Immature natural killer cell (primary cell): ENCODE measurements around the gene CAPZA1. TPM values are rescaled to one million over a fixed set of nuclear protein-coding genes. Genes with fewer than 3 reads are reported as not detected.
A peak's percentile ranks its signal among the peaks of the same experiment; 100 is the strongest.

Source experiments
- DNase-seq, 3 donors: peaks; one replicate each; pipeline ENCODE4 v3.0.0; 2022; ENCODE audit warnings: mixed read lengths in 1 of 3
- H3K27ac Mint-ChIP-seq, 6 donors: one replicate each; pipeline ENCODE4 v1.8.0; 2020; ENCODE audit warnings: mixed read lengths in 6 of 6, mild to moderate bottlenecking in 5 of 6, inconsistent platforms in 4 of 6, moderate library complexity in 3 of 6
- H3K27me3 Mint-ChIP-seq, 3 donors: one replicate each; pipeline ENCODE4 v1.8.0; 2020 to 2021; ENCODE audit warnings: low read depth in 3 of 3, mild to moderate bottlenecking in 3 of 3, mixed read lengths in 3 of 3, moderate library complexity in 3 of 3, inconsistent platforms in 1 of 3
- H3K36me3 Mint-ChIP-seq, 3 donors: one replicate each; pipeline ENCODE4 v1.8.0; 2020; ENCODE audit warnings: mixed read lengths in 3 of 3, inconsistent platforms in 2 of 3, mild to moderate bottlenecking in 2 of 3
- H3K4me1 Mint-ChIP-seq, 2 donors: one replicate each; pipeline ENCODE4 v1.8.0; 2020; ENCODE audit warnings: inconsistent platforms in 2 of 2, mild to moderate bottlenecking in 2 of 2, mixed read lengths in 2 of 2, moderate library complexity in 1 of 2
- H3K4me3 Mint-ChIP-seq, 5 donors: one replicate each; pipeline ENCODE4 v1.8.0; 2020; ENCODE audit warnings: mild to moderate bottlenecking in 5 of 5, mixed read lengths in 5 of 5, inconsistent platforms in 3 of 5, moderate library complexity in 3 of 5
- H3K9me3 Mint-ChIP-seq, 6 donors: one replicate each; pipeline ENCODE4 v1.8.0; 2020; ENCODE audit warnings: mild to moderate bottlenecking in 6 of 6, mixed read lengths in 6 of 6, inconsistent platforms in 4 of 6, moderate library complexity in 3 of 6
- polyA plus RNA-seq, 3 donors: library from polyadenylated mRNA; unstranded; fragments of 300-500 nt; fragmentation: Illumina TruSeq; gene quantifications; one replicate each; pipeline ENCODE4 v1.2.3, GENCODE V29; 2021

Gene CAPZA1
- polyA plus RNA-seq, 3 donors from 2014 or later: 199 to 264 (median 207) TPM

GRCh38 chr1:112674986-112675727, 55.5 kb downstream of the CAPZA1 start:
- peak; percentile 59 to 60 (median 59) for DNase-seq
- Mint-ChIP-seq H3K4me3 (peak overlapping the region; percentile 96 to 99 (median 98)), H3K27ac (peak overlapping the region; percentile 89 to 97 (median 95)), H3K4me1 (peaks cover 36 to 67% of the 10 kb centered on the region in 2 donors), H3K9me3 (no peaks in the 10 kb centered on the region), H3K27me3 (peaks cover 0 to 7% (median 5%) of the 10 kb centered on the region in 3 donors), H3K36me3 (peaks cover 0 to 20% (median 12%) of the 10 kb centered on the region in 3 donors)

- H3K4me3 Mint-ChIP-seq: peak overlapping the region; percentile 76 to 87 (median 80)
- peaks cover 36 to 67% of the 10 kb centered on the region in 2 donors for H3K4me1 Mint-ChIP-seq
- H3K36me3 Mint-ChIP-seq: peaks cover 0 to 15% (median 7%) of the 10 kb centered on the region in 3 donors
- H3K27ac Mint-ChIP-seq: peak overlapping the region; percentile 49 to 85 (median 74)
- no peak for DNase-seq
- H3K27me3 Mint-ChIP-seq: peaks cover 0 to 7% (median 5%) of the 10 kb centered on the region in 3 donors
- H3K9me3 Mint-ChIP-seq: no peaks in the 10 kb centered on the region
These were observed 56.2 kb downstream of the CAPZA1 start for GRCh38 chr1:112675728-112676381.

GRCh38 chr1:112676543-112676942, 56.9 kb downstream of the CAPZA1 start:
- DNase-seq: no peak
- Mint-ChIP-seq H3K4me3 (peak overlapping the region; percentile 44 to 87 (median 80)), H3K27me3 (peaks cover 0 to 7% (median 5%) of the 10 kb centered on the region in 3 donors), H3K4me1 (peaks cover 36 to 67% of the 10 kb centered on the region in 2 donors), H3K27ac (peak overlapping the region in 4 of 6 donors; percentile 1 to 75 (median 27)), H3K9me3 (no peaks in the 10 kb centered on the region), H3K36me3 (peaks cover 0 to 10% (median 2%) of the 10 kb centered on the region in 3 donors)

- peaks cover 0 to 7% (median 5%) of the 10 kb centered on the region in 3 donors for H3K27me3 Mint-ChIP-seq
- H3K4me3 Mint-ChIP-seq: peak overlapping the region in 1 of 5 donors; percentile 18
- H3K27ac Mint-ChIP-seq: peak overlapping the region in 3 of 6 donors; percentile 9 to 48 (median 41)
- peaks cover 0 to 4% (median 0%) of the 10 kb centered on the region in 3 donors for H3K36me3 Mint-ChIP-seq
- no peak for DNase-seq
- H3K4me1 Mint-ChIP-seq: peaks cover 36 to 67% of the 10 kb centered on the region in 2 donors
- no peaks in the 10 kb centered on the region for H3K9me3 Mint-ChIP-seq
These were observed 57.9 kb downstream of the CAPZA1 start for GRCh38 chr1:112677501-112677900.

GRCh38 chr1:112678605-112679004, 59.0 kb downstream of the CAPZA1 start:
- Mint-ChIP-seq H3K4me3 (no peak overlapping the region), H3K27ac (peak overlapping the region in 2 of 6 donors; percentile 5 to 16), H3K27me3 (peaks cover 0 to 7% (median 5%) of the 10 kb centered on the region in 3 donors), H3K9me3 (no peaks in the 10 kb centered on the region), H3K36me3 (peaks cover 0 to 3% (median 0%) of the 10 kb centered on the region in 3 donors), H3K4me1 (peaks cover 34 to 59% of the 10 kb centered on the region in 2 donors)
- no peak for DNase-seq

- no peaks in the 10 kb centered on the region for H3K9me3 Mint-ChIP-seq
- no peak overlapping the region for H3K4me3 Mint-ChIP-seq
- H3K27ac Mint-ChIP-seq: no peak overlapping the region
- H3K36me3 Mint-ChIP-seq: peaks cover 4 to 18% (median 16%) of the 10 kb centered on the region in 3 donors
- no peak for DNase-seq
- H3K4me1 Mint-ChIP-seq: peaks cover 5 to 28% of the 10 kb centered on the region in 2 donors
- no peaks in the 10 kb centered on the region for H3K27me3 Mint-ChIP-seq
These were observed 66.3 kb downstream of the CAPZA1 start for GRCh38 chr1:112685913-112686312.

- H3K4me1 Mint-ChIP-seq: peaks cover 5 to 28% of the 10 kb centered on the region in 2 donors
- H3K27ac Mint-ChIP-seq: peak overlapping the region in 2 of 6 donors; percentile 54 to 58
- no peak for DNase-seq
- no peaks in the 10 kb centered on the region for H3K9me3 Mint-ChIP-seq
- H3K27me3 Mint-ChIP-seq: no peaks in the 10 kb centered on the region
- H3K4me3 Mint-ChIP-seq: no peak overlapping the region
- H3K36me3 Mint-ChIP-seq: peaks cover 4 to 18% (median 16%) of the 10 kb centered on the region in 3 donors
These were observed 66.8 kb downstream of the CAPZA1 start for GRCh38 chr1:112686417-112686816.

GRCh38 chr1:112686835-112687234, 67.2 kb downstream of the CAPZA1 start:
- Mint-ChIP-seq H3K36me3 (peaks cover 7 to 22% (median 19%) of the 10 kb centered on the region in 3 donors), H3K9me3 (no peaks in the 10 kb centered on the region), H3K4me3 (no peak overlapping the region), H3K27ac (peak overlapping the region in 2 of 6 donors; percentile 54 to 58), H3K27me3 (no peaks in the 10 kb centered on the region), H3K4me1 (peaks cover 5 to 28% of the 10 kb centered on the region in 2 donors)
- DNase-seq: peak in 1 of 3 donors; percentile 15

- no peak overlapping the region for H3K4me3 Mint-ChIP-seq
- peaks cover 11 to 27% (median 24%) of the 10 kb centered on the region in 3 donors for H3K36me3 Mint-ChIP-seq
- DNase-seq: no peak
- peak overlapping the region in 3 of 6 donors; percentile 14 to 84 (median 54) for H3K27ac Mint-ChIP-seq
- no peaks in the 10 kb centered on the region for H3K9me3 Mint-ChIP-seq
- peaks cover 5 to 28% of the 10 kb centered on the region in 2 donors for H3K4me1 Mint-ChIP-seq
- H3K27me3 Mint-ChIP-seq: no peaks in the 10 kb centered on the region
These were observed 67.7 kb downstream of the CAPZA1 start for GRCh38 chr1:112687361-112687760.

GRCh38 chr1:112687785-112688496, 68.3 kb downstream of the CAPZA1 start:
- DNase-seq: no peak
- no peak overlapping the region for H3K4me3 Mint-ChIP-seq
- H3K27me3 Mint-ChIP-seq: no peaks in the 10 kb centered on the region
- H3K9me3 Mint-ChIP-seq: no peaks in the 10 kb centered on the region
- peaks cover 15 to 32% (median 27%) of the 10 kb centered on the region in 3 donors for H3K36me3 Mint-ChIP-seq
- H3K4me1 Mint-ChIP-seq: peaks cover 5 to 28% of the 10 kb centered on the region in 2 donors
- peak overlapping the region in 5 of 6 donors; percentile 36 to 84 (median 46) for H3K27ac Mint-ChIP-seq

- no peaks in the 10 kb centered on the region for H3K27me3 Mint-ChIP-seq
- H3K36me3 Mint-ChIP-seq: peaks cover 18 to 35% (median 31%) of the 10 kb centered on the region in 3 donors
- H3K9me3 Mint-ChIP-seq: no peaks in the 10 kb centered on the region
- no peak for DNase-seq
- H3K27ac Mint-ChIP-seq: peak overlapping the region in 3 of 6 donors; percentile 19 to 43 (median 35)
- no peak overlapping the region for H3K4me3 Mint-ChIP-seq
- H3K4me1 Mint-ChIP-seq: peaks cover 5 to 28% of the 10 kb centered on the region in 2 donors
These were observed 69.2 kb downstream of the CAPZA1 start for GRCh38 chr1:112688781-112689193.

- no peak for DNase-seq
- Mint-ChIP-seq H3K4me3 (no peak overlapping the region), H3K36me3 (peaks cover 18 to 35% (median 31%) of the 10 kb centered on the region in 3 donors), H3K9me3 (no peaks in the 10 kb centered on the region), H3K4me1 (peaks cover 5 to 28% of the 10 kb centered on the region in 2 donors), H3K27ac (peak overlapping the region in 1 of 6 donors; percentile 43), H3K27me3 (no peaks in the 10 kb centered on the region)
These were observed 69.7 kb downstream of the CAPZA1 start for GRCh38 chr1:112689196-112689841.

- H3K27me3 Mint-ChIP-seq: no peaks in the 10 kb centered on the region
- no peaks in the 10 kb centered on the region for H3K9me3 Mint-ChIP-seq
- no peak overlapping the region for H3K4me3 Mint-ChIP-seq
- H3K36me3 Mint-ChIP-seq: peaks cover 18 to 39% (median 31%) of the 10 kb centered on the region in 3 donors
- H3K27ac Mint-ChIP-seq: no peak overlapping the region
- no peak for DNase-seq
- peaks cover 5 to 28% of the 10 kb centered on the region in 2 donors for H3K4me1 Mint-ChIP-seq
These were observed 70.2 kb downstream of the CAPZA1 start for GRCh38 chr1:112689842-112690237.
